HepG2 (cell line): ENCODE data around the gene POU3F1. TPM values are rescaled to one million over a fixed set of nuclear protein-coding genes. Genes with fewer than 3 reads are reported as not detected.

Experiments
- CC2D1A ChIP-seq: sonication (generic); formaldehyde crosslinking; IDR thresholded peaks from 2 replicates; pipeline ENCODE4 v1.8.1; 2023; ENCODE audit warnings: mild to moderate bottlenecking, missing genetic modification reagents
- CENPX ChIP-seq: sonication (generic); formaldehyde crosslinking; IDR thresholded peaks from 2 replicates; pipeline ENCODE4 v1.9.0; 2021; ENCODE audit warnings: mild to moderate bottlenecking, missing genetic modification reagents, moderate library complexity
- DZIP1 ChIP-seq: sonication (generic); formaldehyde crosslinking; IDR thresholded peaks from 2 replicates; pipeline ENCODE4 v1.5.0; 2020; ENCODE audit warnings: mild to moderate bottlenecking, missing genetic modification reagents
- FOXA1 ChIP-seq, 2 experiments: fragments of 450-650 bp in 1 of 2; sonication (generic) in 1 of 2; formaldehyde crosslinking in 1 of 2; IDR thresholded peaks; 2 replicates each; pipeline versions ENCODE4 v1.4.0 to v1.6.1; 2016 to 2020; ENCODE audit warnings: missing genetic modification reagents in 1 of 2
- HMGXB3 ChIP-seq: sonication (generic); formaldehyde crosslinking; IDR thresholded peaks from 2 replicates; pipeline ENCODE4 v1.4.0; 2020; ENCODE audit warnings: missing genetic modification reagents, borderline replicate concordance
- HNRNPL ChIP-seq: fragments of 200-400 bp; formaldehyde crosslinking; IDR thresholded peaks from 2 replicates; pipeline ENCODE4 v1.6.1; 2017; ENCODE audit warnings: mild to moderate bottlenecking, low read depth, low read length
- MAFK ChIP-seq, 2 experiments: IDR thresholded peaks in 1 of 2; conservative IDR thresholded peaks in 1 of 2; 2 replicates each; pipeline ENCODE4 v1.6.1; 2011; ENCODE audit warnings: improper control_type of control experiment in 2 of 2, low read length in 2 of 2
- MATR3 ChIP-seq: sonication (generic); formaldehyde crosslinking; IDR thresholded peaks from 2 replicates; pipeline ENCODE4 v1.4.0; 2020; ENCODE audit warnings: missing genetic modification reagents
- NCOA5 ChIP-seq: sonication (generic); formaldehyde crosslinking; IDR thresholded peaks from 2 replicates; pipeline ENCODE4 v1.4.0; 2020; ENCODE audit warnings: missing genetic modification reagents
- PAXIP1 ChIP-seq: sonication (generic); formaldehyde crosslinking; conservative IDR thresholded peaks from 2 replicates; pipeline ENCODE4 v1.4.0; 2020; ENCODE audit warnings: mild to moderate bottlenecking, missing genetic modification reagents, moderate library complexity
- SALL2 ChIP-seq: sonication (generic); formaldehyde crosslinking; IDR thresholded peaks from 2 replicates; pipeline ENCODE4 v1.8.1; 2023; ENCODE audit warnings: mild to moderate bottlenecking, missing genetic modification reagents, inconsistent platforms
- SNAPC2 ChIP-seq: sonication (generic); formaldehyde crosslinking; IDR thresholded peaks from 2 replicates; pipeline ENCODE4 v1.8.1; 2022; ENCODE audit warnings: mild to moderate bottlenecking, missing genetic modification reagents
- TCF7L2 ChIP-seq: IDR thresholded peaks from 2 replicates; pipeline ENCODE4 v1.6.1; 2011; ENCODE audit warnings: mild to moderate bottlenecking, low read depth, low read length, moderate library complexity
- ZBTB3 ChIP-seq: sonication (generic); formaldehyde crosslinking; IDR thresholded peaks from 2 replicates; pipeline ENCODE4 v1.4.0; 2020; ENCODE audit warnings: low read depth, mild to moderate bottlenecking, moderate library complexity, missing genetic modification reagents, borderline replicate concordance
- ZNF468 ChIP-seq: sonication (generic); formaldehyde crosslinking; IDR thresholded peaks from 2 replicates; pipeline ENCODE4 v1.8.0; 2022; ENCODE audit warnings: mild to moderate bottlenecking, moderate library complexity, missing genetic modification reagents
- ZNF670 ChIP-seq: sonication (generic); formaldehyde crosslinking; IDR thresholded peaks from 2 replicates; pipeline ENCODE4 v1.8.0; 2022; ENCODE audit warnings: mild to moderate bottlenecking, missing genetic modification reagents, borderline replicate concordance
- ZNF720 ChIP-seq: sonication (generic); formaldehyde crosslinking; IDR thresholded peaks from 2 replicates; pipeline ENCODE4 v1.4.0; 2020; ENCODE audit warnings: missing genetic modification reagents
- polyA plus RNA-seq, 8 experiments: library from polyadenylated mRNA; depleted of rRNA in 3 of 8; stranded (reverse) in 7 of 8; unstranded in 1 of 8; fragments of >200 nt; fragmentation: Illumina TruSeq in 4 of 8; extraction: Trizol in 4 of 8; gene quantifications; 2 replicates each; pipeline versions ENCODE4 v1.2.1 to v1.2.3, GENCODE V29; 2011 to 2016; ENCODE audit warnings: low read depth in 4 of 8, missing spikeins in 1 of 8, mixed read lengths in 1 of 8; ENCODE audit not compliant: insufficient read depth in 1 of 8
- total RNA-seq, 5 experiments: library from RNA; depleted of rRNA; stranded (reverse); fragments of >200 nt; fragmentation: Illumina TruSeq; extraction: Trizol; gene quantifications; 2 replicates each; pipeline ENCODE4 v1.2.3, GENCODE V29; 2016; ENCODE audit warnings: low read depth in 1 of 5

Gene POU3F1
- total and polyA plus RNA-seq, 2 of the 13 experiments (the other 11 are each of a cell fraction or from before 2014, with no cell fraction given), result not detected

GRCh38 chr1:38012363-38013226 is 34.0 kb downstream of the POU3F1 start, which contains the start of gene UTP11 (continued):
- peak; percentile 95 for TF ChIP-seq HMGXB3
- peak; percentile 77; the same call in 1 of the 2 replicates for TF ChIP-seq HNRNPL
- TF ChIP-seq CENPX, result no peak
- peak; percentile 56; the same call in 1 of the 2 replicates for TF ChIP-seq SNAPC2
- TF ChIP-seq PAXIP1 (CRISPR knock-in tag), result peak; percentile 30
- TF ChIP-seq ZNF720 (CRISPR knock-in tag), result peak; percentile 88; the same call in 1 of the 2 replicates
- TF ChIP-seq FOXA1 (IDR thresholded peaks at IDR 0.05), result no peak
- no peak for TF ChIP-seq FOXA1 (CRISPR knock-in tag; IDR thresholded peaks at IDR 0.05)
- TF ChIP-seq CC2D1A (CRISPR knock-in tag), result 0 out of 2 replicates have a peak, but pooled peaks have one; percentile 93
- TF ChIP-seq MAFK (conservative IDR thresholded peaks at IDR 0.05 in 1 of 2, IDR thresholded peaks at IDR 0.05 in 1 of 2; ENCODE audit: low read length in 2 of 2), result no peak
- peak; percentile 89; the same call in 1 of the 2 replicates for TF ChIP-seq ZNF670 (CRISPR knock-in tag)
- TF ChIP-seq ZNF468, result peak; percentile 96; the same call in 1 of the 2 replicates
- TF ChIP-seq TCF7L2, result no peak
- no peak for TF ChIP-seq MATR3 (CRISPR knock-in tag)
- peak; percentile 63; the same call in 1 of the 2 replicates for TF ChIP-seq SALL2
- peak; percentile 63 for TF ChIP-seq ZBTB3 (CRISPR knock-in tag)
- no peak for TF ChIP-seq NCOA5
- TF ChIP-seq DZIP1 (CRISPR knock-in tag), result peak; percentile 84; the same call in 1 of the 2 replicates
